Kidney epithelial cell (primary cell): ENCODE measurements around the gene CTNNA3. TPM values are rescaled to one million over a fixed set of nuclear protein-coding genes. Genes with fewer than 3 reads are reported as not detected.

Experiments used
- DNase-seq: peaks from one replicate; pipeline ENCODE4 v3.0.0-alpha.2; 2010; ENCODE audit warnings: low read depth
- H3K27me3 ChIP-seq: 2 replicates; pipeline ENCODE4 v1.6.0; 2011; ENCODE audit warnings: low read length; ENCODE audit not compliant: control insufficient read depth, insufficient read depth
- H3K36me3 ChIP-seq: 2 replicates; pipeline ENCODE4 v1.5.1; 2011; ENCODE audit warnings: low read length; ENCODE audit not compliant: control insufficient read depth, insufficient read depth
- H3K4me3 ChIP-seq: 2 replicates; pipeline ENCODE4 v1.5.1; 2011; ENCODE audit warnings: low read depth, mild to moderate bottlenecking, control low read depth, low read length
- total RNA-seq: library from RNA; depleted of rRNA; stranded (reverse); fragments of >200 nt; gene quantifications from 2 replicates; pipeline ENCODE4 v1.2.3, GENCODE V29; 2015
- TF ChIP-seq, protein P1 (sequence below): IDR thresholded peaks from 2 replicates; pipeline ENCODE4 v1.5.1; 2011; ENCODE audit warnings: mild to moderate bottlenecking, moderate library complexity, low read length, control low read depth, inconsistent platforms; ENCODE audit not compliant: insufficient read depth, poor library complexity, severe bottlenecking

CTNNA3 gene
- total RNA-seq, 1 donor from 2014 or later = 0.79 TPM

DNA sequence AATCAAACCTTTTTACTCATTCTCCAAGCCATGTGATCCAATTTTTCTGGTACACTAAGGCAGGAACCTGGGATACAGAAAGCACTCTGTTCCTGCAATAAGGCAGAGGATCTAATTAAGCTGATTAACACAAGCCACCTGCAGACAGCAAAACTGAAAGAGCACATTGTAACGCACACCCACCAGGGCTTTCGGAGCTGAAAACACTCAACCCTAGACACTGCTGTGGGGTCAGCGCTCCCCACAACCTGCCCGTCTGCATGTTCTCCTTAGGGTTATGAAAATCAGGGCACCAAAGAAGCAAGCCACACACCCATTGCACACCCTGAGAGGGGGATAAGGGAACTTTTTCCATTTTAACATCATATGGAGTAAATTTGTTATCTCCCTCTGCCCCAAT, 1792.4 kb downstream of the CTNNA3 start:
- TF ChIP-seq, protein P1, sequence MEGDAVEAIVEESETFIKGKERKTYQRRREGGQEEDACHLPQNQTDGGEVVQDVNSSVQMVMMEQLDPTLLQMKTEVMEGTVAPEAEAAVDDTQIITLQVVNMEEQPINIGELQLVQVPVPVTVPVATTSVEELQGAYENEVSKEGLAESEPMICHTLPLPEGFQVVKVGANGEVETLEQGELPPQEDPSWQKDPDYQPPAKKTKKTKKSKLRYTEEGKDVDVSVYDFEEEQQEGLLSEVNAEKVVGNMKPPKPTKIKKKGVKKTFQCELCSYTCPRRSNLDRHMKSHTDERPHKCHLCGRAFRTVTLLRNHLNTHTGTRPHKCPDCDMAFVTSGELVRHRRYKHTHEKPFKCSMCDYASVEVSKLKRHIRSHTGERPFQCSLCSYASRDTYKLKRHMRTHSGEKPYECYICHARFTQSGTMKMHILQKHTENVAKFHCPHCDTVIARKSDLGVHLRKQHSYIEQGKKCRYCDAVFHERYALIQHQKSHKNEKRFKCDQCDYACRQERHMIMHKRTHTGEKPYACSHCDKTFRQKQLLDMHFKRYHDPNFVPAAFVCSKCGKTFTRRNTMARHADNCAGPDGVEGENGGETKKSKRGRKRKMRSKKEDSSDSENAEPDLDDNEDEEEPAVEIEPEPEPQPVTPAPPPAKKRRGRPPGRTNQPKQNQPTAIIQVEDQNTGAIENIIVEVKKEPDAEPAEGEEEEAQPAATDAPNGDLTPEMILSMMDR = no peak
- Histone ChIP-seq H3K27me3 (no peaks in the 10 kb centered on the region), H3K36me3 (no peaks in the 10 kb centered on the region), H3K4me3 (no peak overlapping the region)
- DNase-seq = no peak

DNA sequence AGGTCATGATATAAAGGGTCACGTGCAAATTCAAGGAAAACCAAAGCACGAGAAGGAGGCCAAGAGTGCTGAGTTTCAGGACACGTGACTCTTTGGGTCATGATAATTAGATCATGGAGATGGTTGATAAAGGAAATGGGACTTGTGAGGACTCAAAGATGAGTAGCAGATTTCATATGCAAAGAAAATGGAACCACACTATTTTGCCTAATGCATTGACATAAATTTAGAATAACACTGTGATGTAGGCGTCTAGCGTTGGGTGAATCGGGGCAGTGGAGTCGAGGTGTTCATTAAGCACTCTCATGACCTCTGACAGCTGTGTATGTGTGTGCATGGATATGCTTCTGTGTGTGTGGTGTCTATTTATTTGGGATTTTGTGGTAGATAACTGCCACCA, 1795.7 kb downstream of the CTNNA3 start:
- no peaks in the 10 kb centered on the region for H3K36me3 ChIP-seq
- no peaks in the 10 kb centered on the region for H3K27me3 ChIP-seq
- TF ChIP-seq, protein P1 = no peak
- no peak overlapping the region for H3K4me3 ChIP-seq
- DNase-seq = no peak

DNA sequence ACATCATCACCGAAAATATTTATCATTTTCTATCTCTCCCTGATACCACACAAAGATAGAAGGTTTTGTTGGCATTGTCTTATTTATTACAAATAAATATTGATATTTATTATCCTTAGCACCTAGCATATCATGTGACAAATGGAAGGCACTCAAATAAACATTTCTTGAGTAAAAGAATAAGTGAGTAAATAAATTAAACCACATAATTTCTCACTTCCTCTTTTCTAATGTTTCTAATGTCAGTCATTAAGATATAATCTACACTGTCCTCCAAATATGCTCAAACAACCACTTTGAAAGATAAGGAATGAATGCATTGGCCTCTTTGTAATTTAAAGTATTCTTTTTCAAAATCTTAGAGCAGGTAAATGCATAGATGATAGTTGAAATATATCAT, 1797.9 kb downstream of the CTNNA3 start:
- no peak for DNase-seq
- H3K36me3 ChIP-seq = no peaks in the 10 kb centered on the region
- no peak overlapping the region for H3K4me3 ChIP-seq
- TF ChIP-seq, protein P1 = no peak
- no peaks in the 10 kb centered on the region for H3K27me3 ChIP-seq

DNA sequence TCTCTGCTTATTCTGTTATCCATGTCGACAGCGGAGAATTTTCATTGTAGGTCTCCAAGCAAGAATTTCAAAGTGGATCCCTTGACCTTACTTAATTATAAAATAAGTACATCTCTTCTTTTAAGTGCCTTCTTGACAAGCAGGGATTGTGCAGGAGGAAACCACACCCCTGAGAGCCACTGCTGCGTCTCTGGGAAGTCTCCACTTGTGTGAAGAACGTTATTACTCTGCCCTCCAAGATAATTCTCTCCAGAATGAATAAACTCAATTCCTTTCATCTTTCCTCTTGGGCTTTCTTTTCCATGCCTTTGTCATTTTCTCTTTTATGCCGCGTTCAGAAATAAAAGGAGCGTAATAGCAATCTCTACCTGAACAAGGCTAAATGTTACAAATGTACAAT, 1801.0 kb downstream of the CTNNA3 start:
- H3K27me3 ChIP-seq = no peaks in the 10 kb centered on the region
- no peaks in the 10 kb centered on the region for H3K36me3 ChIP-seq
- H3K4me3 ChIP-seq = no peak overlapping the region
- TF ChIP-seq, protein P1 = no peak
- no peak for DNase-seq

DNA sequence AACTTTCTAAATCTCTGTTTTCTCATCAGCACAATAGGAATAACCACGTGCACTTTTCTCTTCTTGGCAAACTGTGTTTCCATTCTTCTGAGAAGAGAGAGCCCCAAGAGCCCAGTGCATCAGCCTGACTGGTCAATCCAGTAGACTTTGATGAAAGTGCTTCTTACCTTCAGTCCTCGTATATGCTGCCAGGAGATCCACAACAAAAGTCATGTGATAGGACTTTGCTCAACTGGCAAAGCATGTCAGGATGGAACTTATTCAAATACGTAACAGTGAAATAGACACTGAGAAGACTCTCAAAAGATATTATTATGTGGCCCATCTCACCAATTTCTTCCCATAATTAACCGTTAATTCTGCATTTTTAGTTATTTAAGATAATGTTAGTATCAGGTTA, 1801.6 kb downstream of the CTNNA3 start:
- H3K4me3 ChIP-seq = no peak overlapping the region
- no peaks in the 10 kb centered on the region for H3K36me3 ChIP-seq
- TF ChIP-seq, protein P1 = no peak
- no peak for DNase-seq
- no peaks in the 10 kb centered on the region for H3K27me3 ChIP-seq

DNA sequence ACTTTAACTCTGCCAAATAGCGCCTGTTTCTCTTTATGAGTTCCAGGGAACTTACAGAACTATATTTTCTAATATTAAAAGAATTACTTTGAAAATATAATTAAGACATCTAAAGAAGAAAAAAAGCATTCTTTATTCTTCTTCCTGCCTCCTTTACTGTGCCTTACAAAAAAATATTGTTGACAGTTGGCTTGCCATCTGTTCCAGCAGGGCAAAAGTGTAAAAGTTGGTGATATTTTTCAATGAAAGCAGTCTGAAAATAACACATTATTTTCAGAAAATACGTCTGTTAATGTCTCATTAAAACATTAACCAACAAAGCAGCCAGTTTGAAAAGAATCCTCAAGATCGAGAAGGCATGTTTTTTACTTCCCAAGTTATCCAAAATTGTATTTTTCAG, 1802.3 kb downstream of the CTNNA3 start:
- H3K4me3 ChIP-seq = no peak overlapping the region
- H3K36me3 ChIP-seq = no peaks in the 10 kb centered on the region
- DNase-seq = no peak
- TF ChIP-seq, protein P1 = no peak
- no peaks in the 10 kb centered on the region for H3K27me3 ChIP-seq
